Measurements from ENCODE around the gene LONP1. TPM values are rescaled to one million over a fixed set of nuclear protein-coding genes. Genes with fewer than 3 reads are reported as not detected.

Gene LONP1
- total RNA-seq, 1 donor from 2014 or later, result 64.4 TPM

- TF ChIP-seq CTCF (IDR thresholded peaks at IDR 0.05; ENCODE audit: unreplicated experiment), result no peak
- Mint-ChIP-seq H3K4me3 (ENCODE audit: unreplicated experiment) (no peak overlapping the region), H3K36me3 (ENCODE audit: low read depth, unreplicated experiment) (peaks cover 23% of the 10 kb centered on the region), H3K9me3 (ENCODE audit: unreplicated experiment) (no peaks in the 10 kb centered on the region), H3K4me1 (ENCODE audit: unreplicated experiment) (peaks cover 28% of the 10 kb centered on the region), H3K27ac (ENCODE audit: unreplicated experiment) (no peak overlapping the region), H3K27me3 (ENCODE audit: unreplicated experiment) (peaks cover 27% of the 10 kb centered on the region)
- DNase-seq (ENCODE audit: low spot score), result no peak
Observed at GRCh38 chr19:5676772-5677105, 43.2 kb downstream of the LONP1 start.

- H3K36me3 Mint-ChIP-seq (ENCODE audit: low read depth, unreplicated experiment), result peaks cover 20% of the 10 kb centered on the region
- no peaks in the 10 kb centered on the region for H3K9me3 Mint-ChIP-seq (ENCODE audit: unreplicated experiment)
- no peak for TF ChIP-seq CTCF (IDR thresholded peaks at IDR 0.05; ENCODE audit: unreplicated experiment)
- H3K4me3 Mint-ChIP-seq (ENCODE audit: unreplicated experiment), result peak overlapping the region; percentile 23
- H3K4me1 Mint-ChIP-seq (ENCODE audit: unreplicated experiment), result peaks cover 23% of the 10 kb centered on the region
- H3K27me3 Mint-ChIP-seq (ENCODE audit: unreplicated experiment), result peaks cover 26% of the 10 kb centered on the region
- DNase-seq (ENCODE audit: low spot score), result no peak
- H3K27ac Mint-ChIP-seq (ENCODE audit: unreplicated experiment), result no peak overlapping the region
Observed at GRCh38 chr19:5676105-5676771, 43.7 kb downstream of the LONP1 start.

GRCh38 chr19:5674714-5675113, 45.2 kb downstream of the LONP1 start:
- no peak for TF ChIP-seq CTCF (IDR thresholded peaks at IDR 0.05; ENCODE audit: unreplicated experiment)
- no peak for DNase-seq (ENCODE audit: low spot score)
- H3K4me3 Mint-ChIP-seq (ENCODE audit: unreplicated experiment), result peak overlapping the region; percentile 21
- H3K9me3 Mint-ChIP-seq (ENCODE audit: unreplicated experiment), result no peaks in the 10 kb centered on the region
- peak overlapping the region; percentile 36 for H3K27ac Mint-ChIP-seq (ENCODE audit: unreplicated experiment)
- H3K4me1 Mint-ChIP-seq (ENCODE audit: unreplicated experiment), result peaks cover 19% of the 10 kb centered on the region
- peaks cover 23% of the 10 kb centered on the region for H3K36me3 Mint-ChIP-seq (ENCODE audit: low read depth, unreplicated experiment)
- H3K27me3 Mint-ChIP-seq (ENCODE audit: unreplicated experiment), result peaks cover 21% of the 10 kb centered on the region

GRCh38 chr19:5673752-5674151, 46.2 kb downstream of the LONP1 start:
- Mint-ChIP-seq H3K36me3 (ENCODE audit: low read depth, unreplicated experiment) (peaks cover 25% of the 10 kb centered on the region), H3K9me3 (ENCODE audit: unreplicated experiment) (no peaks in the 10 kb centered on the region)

More at GRCh38 chr19:5673752-5674151, 46.2 kb downstream of the LONP1 start:
- Mint-ChIP-seq H3K27me3 (ENCODE audit: unreplicated experiment) (peaks cover 16% of the 10 kb centered on the region), H3K4me1 (ENCODE audit: unreplicated experiment) (peaks cover 13% of the 10 kb centered on the region), H3K27ac (ENCODE audit: unreplicated experiment) (no peak overlapping the region), H3K4me3 (ENCODE audit: unreplicated experiment) (no peak overlapping the region)
- TF ChIP-seq CTCF (IDR thresholded peaks at IDR 0.05; ENCODE audit: unreplicated experiment), result no peak
- DNase-seq (ENCODE audit: low spot score), result no peak
